ENCODE measurements around the gene TMEM26. TPM values are rescaled to one million over a fixed set of nuclear protein-coding genes. Genes with fewer than 3 reads are reported as not detected.

Gene TMEM26
- total RNA-seq, 1 donor from 2014 or later, result 0.18 TPM

- TF ChIP-seq EZH2 (IDR thresholded peaks at IDR 0.05; ENCODE audit: insufficient read depth, low read length), result no peak
- no peak for TF ChIP-seq CTCF (IDR thresholded peaks at IDR 0.05; ENCODE audit: insufficient read depth, low read depth, low read length)
- H3K4me1 Mint-ChIP-seq (ENCODE audit: low read depth, unreplicated experiment), result peaks cover 5% of the 10 kb centered on the region
- H3K4me3 ChIP-seq (ENCODE audit: insufficient read depth, low read depth, low read length), result no peak overlapping the region
- no peaks in the 10 kb centered on the region for H3K27me3 ChIP-seq (ENCODE audit: insufficient read depth, low read length)
- no peak overlapping the region for H3K4me2 ChIP-seq (ENCODE audit: low read length)
- H3K9ac ChIP-seq (ENCODE audit: low read length), result no peak overlapping the region
- H3K36me3 Mint-ChIP-seq (ENCODE audit: low read depth, unreplicated experiment), result no peaks in the 10 kb centered on the region
- DNase-seq (ENCODE audit: low read depth) (peak; percentile 92), FAIRE-seq (peak; percentile 81)
- no peak overlapping the region for H3K27ac Mint-ChIP-seq (ENCODE audit: unreplicated experiment)
- no peaks in the 10 kb centered on the region for H3K9me3 Mint-ChIP-seq (ENCODE audit: unreplicated experiment)
- no peak overlapping the region for H3K27ac ChIP-seq (ENCODE audit: low read depth, low read length)
- no peaks in the 10 kb centered on the region for H4K20me1 ChIP-seq (ENCODE audit: insufficient read depth, low read length)
- H2AFZ ChIP-seq (ENCODE audit: low read depth, low read length), result no peak overlapping the region
- H3K36me3 ChIP-seq (ENCODE audit: insufficient read depth, low read length), result no peaks in the 10 kb centered on the region
- no peaks in the 10 kb centered on the region for H3K79me2 ChIP-seq (ENCODE audit: insufficient read depth, low read length)
- H3K9me3 ChIP-seq (ENCODE audit: insufficient read depth, low read depth, low read length), result no peaks in the 10 kb centered on the region
- H3K4me1 ChIP-seq (ENCODE audit: insufficient read depth, low read length), result peaks cover 9% of the 10 kb centered on the region
- no peak overlapping the region for H3K4me3 Mint-ChIP-seq (ENCODE audit: unreplicated experiment)
- peaks cover 1% of the 10 kb centered on the region for H3K27me3 Mint-ChIP-seq (ENCODE audit: low read depth, unreplicated experiment)
Observed at GRCh38 chr10:61404751-61405150, 48.4 kb downstream of the TMEM26 start.

GRCh38 chr10:61400524-61400923, 52.7 kb downstream of the TMEM26 start:
- H3K9ac ChIP-seq (ENCODE audit: low read length), result no peak overlapping the region
- no peak overlapping the region for H3K4me2 ChIP-seq (ENCODE audit: low read length)
- H3K79me2 ChIP-seq (ENCODE audit: insufficient read depth, low read length), result no peaks in the 10 kb centered on the region
- no peak overlapping the region for H2AFZ ChIP-seq (ENCODE audit: low read depth, low read length)
- Mint-ChIP-seq H3K4me3 (ENCODE audit: unreplicated experiment) (no peak overlapping the region), H3K4me1 (ENCODE audit: low read depth, unreplicated experiment) (peaks cover 16% of the 10 kb centered on the region), H3K9me3 (ENCODE audit: unreplicated experiment) (no peaks in the 10 kb centered on the region), H3K27ac (ENCODE audit: unreplicated experiment) (no peak overlapping the region), H3K27me3 (ENCODE audit: low read depth, unreplicated experiment) (peaks cover 1% of the 10 kb centered on the region), H3K36me3 (ENCODE audit: low read depth, unreplicated experiment) (no peaks in the 10 kb centered on the region)
- H3K27ac ChIP-seq (ENCODE audit: low read depth, low read length), result no peak overlapping the region
- H3K9me3 ChIP-seq (ENCODE audit: insufficient read depth, low read depth, low read length), result no peaks in the 10 kb centered on the region
- H4K20me1 ChIP-seq (ENCODE audit: insufficient read depth, low read length), result no peaks in the 10 kb centered on the region
- H3K4me1 ChIP-seq (ENCODE audit: insufficient read depth, low read length), result peaks cover 18% of the 10 kb centered on the region
- H3K36me3 ChIP-seq (ENCODE audit: insufficient read depth, low read length), result no peaks in the 10 kb centered on the region
- no peaks in the 10 kb centered on the region for H3K27me3 ChIP-seq (ENCODE audit: insufficient read depth, low read length)
- FAIRE-seq (no peak), DNase-seq (ENCODE audit: low read depth) (no peak)
- no peak for TF ChIP-seq EZH2 (IDR thresholded peaks at IDR 0.05; ENCODE audit: insufficient read depth, low read length)
- TF ChIP-seq CTCF (IDR thresholded peaks at IDR 0.05; ENCODE audit: insufficient read depth, low read depth, low read length), result peak; percentile 18
- H3K4me3 ChIP-seq (ENCODE audit: insufficient read depth, low read depth, low read length), result no peak overlapping the region

GRCh38 chr10:61399406-61399805, 53.8 kb downstream of the TMEM26 start:
- peaks cover 11% of the 10 kb centered on the region for H3K4me1 Mint-ChIP-seq (ENCODE audit: low read depth, unreplicated experiment)

More at GRCh38 chr10:61399406-61399805, 53.8 kb downstream of the TMEM26 start:
- no peak overlapping the region for H3K27ac ChIP-seq (ENCODE audit: low read depth, low read length)
- H2AFZ ChIP-seq (ENCODE audit: low read depth, low read length), result no peak overlapping the region
- H3K9me3 ChIP-seq (ENCODE audit: insufficient read depth, low read depth, low read length), result no peaks in the 10 kb centered on the region
- peak overlapping the region; percentile 42 for H3K4me2 ChIP-seq (ENCODE audit: low read length)
- Mint-ChIP-seq H3K27me3 (ENCODE audit: low read depth, unreplicated experiment) (peaks cover 1% of the 10 kb centered on the region), H3K36me3 (ENCODE audit: low read depth, unreplicated experiment) (no peaks in the 10 kb centered on the region), H3K27ac (ENCODE audit: unreplicated experiment) (no peak overlapping the region), H3K4me3 (ENCODE audit: unreplicated experiment) (no peak overlapping the region), H3K9me3 (ENCODE audit: unreplicated experiment) (no peaks in the 10 kb centered on the region)
- no peaks in the 10 kb centered on the region for H3K79me2 ChIP-seq (ENCODE audit: insufficient read depth, low read length)
- DNase-seq (ENCODE audit: low read depth) (peak; percentile 82), FAIRE-seq (peak; percentile 69)
- H3K4me1 ChIP-seq (ENCODE audit: insufficient read depth, low read length), result peaks cover 10% of the 10 kb centered on the region
- H3K36me3 ChIP-seq (ENCODE audit: insufficient read depth, low read length), result no peaks in the 10 kb centered on the region
- TF ChIP-seq EZH2 (IDR thresholded peaks at IDR 0.05; ENCODE audit: insufficient read depth, low read length) (no peak), CTCF (IDR thresholded peaks at IDR 0.05; ENCODE audit: insufficient read depth, low read depth, low read length) (no peak)
- H3K9ac ChIP-seq (ENCODE audit: low read length), result no peak overlapping the region
- H3K27me3 ChIP-seq (ENCODE audit: insufficient read depth, low read length), result no peaks in the 10 kb centered on the region
- H4K20me1 ChIP-seq (ENCODE audit: insufficient read depth, low read length), result no peaks in the 10 kb centered on the region
- H3K4me3 ChIP-seq (ENCODE audit: insufficient read depth, low read depth, low read length), result no peak overlapping the region
